A549 treated with RU486 at 1 μM for 4 hours (cell line): ENCODE results near the gene EXOC5. TPM values are rescaled to one million over a fixed set of nuclear protein-coding genes. Genes with fewer than 3 reads are reported as not detected.

Experiments used
- total RNA-seq: library from RNA; stranded (reverse); fragments of 200-300 nt; extraction: Qiagen RNA extraction; gene quantifications from 5 replicates; pipeline ENCODE4 v1.2.3, GENCODE V29; 2022; ENCODE audit warnings: low read depth

Gene EXOC5, protein sequence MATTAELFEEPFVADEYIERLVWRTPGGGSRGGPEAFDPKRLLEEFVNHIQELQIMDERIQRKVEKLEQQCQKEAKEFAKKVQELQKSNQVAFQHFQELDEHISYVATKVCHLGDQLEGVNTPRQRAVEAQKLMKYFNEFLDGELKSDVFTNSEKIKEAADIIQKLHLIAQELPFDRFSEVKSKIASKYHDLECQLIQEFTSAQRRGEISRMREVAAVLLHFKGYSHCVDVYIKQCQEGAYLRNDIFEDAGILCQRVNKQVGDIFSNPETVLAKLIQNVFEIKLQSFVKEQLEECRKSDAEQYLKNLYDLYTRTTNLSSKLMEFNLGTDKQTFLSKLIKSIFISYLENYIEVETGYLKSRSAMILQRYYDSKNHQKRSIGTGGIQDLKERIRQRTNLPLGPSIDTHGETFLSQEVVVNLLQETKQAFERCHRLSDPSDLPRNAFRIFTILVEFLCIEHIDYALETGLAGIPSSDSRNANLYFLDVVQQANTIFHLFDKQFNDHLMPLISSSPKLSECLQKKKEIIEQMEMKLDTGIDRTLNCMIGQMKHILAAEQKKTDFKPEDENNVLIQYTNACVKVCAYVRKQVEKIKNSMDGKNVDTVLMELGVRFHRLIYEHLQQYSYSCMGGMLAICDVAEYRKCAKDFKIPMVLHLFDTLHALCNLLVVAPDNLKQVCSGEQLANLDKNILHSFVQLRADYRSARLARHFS
- total RNA-seq, result 19.1 to 43.7 TPM (median 39.7 TPM) in 5 replicates

DNA sequence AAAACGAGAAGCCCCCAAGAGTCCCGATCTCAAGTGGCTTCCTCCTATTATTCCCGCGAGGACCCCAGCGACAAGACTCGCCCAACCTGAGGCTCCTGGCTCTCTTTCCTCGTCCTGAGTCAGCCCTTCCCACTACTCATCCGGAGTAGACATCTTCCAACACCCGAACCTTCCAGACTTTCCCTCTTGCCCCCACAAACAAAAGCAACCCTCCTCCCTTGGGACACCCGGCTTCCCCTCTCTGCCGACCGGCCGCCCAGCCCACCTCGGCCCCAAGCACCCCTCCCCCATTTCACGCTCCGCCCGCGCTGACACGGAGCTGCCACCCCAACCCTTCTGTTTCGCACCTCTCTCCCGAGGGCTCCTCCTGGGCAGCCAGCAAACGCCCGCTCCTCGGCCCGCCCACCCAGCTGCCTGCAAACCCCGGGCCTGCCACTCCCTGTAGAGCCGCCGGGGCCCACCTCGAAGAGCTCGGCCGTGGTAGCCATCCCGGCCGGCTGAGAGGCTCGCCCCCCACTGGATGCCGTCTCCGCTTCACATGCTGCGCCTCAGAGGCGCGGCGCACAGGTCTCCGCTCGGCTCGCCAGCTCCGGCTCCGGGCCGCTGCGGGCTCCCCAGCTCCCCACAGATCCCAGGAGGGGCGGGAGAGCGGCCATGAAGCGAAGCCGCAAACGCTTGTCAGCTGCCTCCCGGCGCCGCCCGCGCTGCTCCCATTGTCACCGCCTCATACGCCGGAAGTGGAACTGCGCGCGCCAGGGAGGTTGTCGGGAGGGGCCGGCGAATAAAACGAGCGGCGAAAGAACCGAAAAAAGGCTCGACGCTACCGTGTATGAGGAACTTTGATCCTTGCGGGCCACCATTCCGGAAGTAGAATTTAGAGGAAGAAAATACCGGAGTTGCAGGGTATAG lies at the start of gene EXOC5, which contains the start of gene AP5M1:
Gene EXOC5 (minus strand): TSS at position 745 of the 909 bp plus-strand sequence. CDS start 257 bp downstream, at position 488.
Gene AP5M1 (plus strand): TSS at position 811 of the 909 bp plus-strand sequence. CDS start 344 bp downstream, outside the sequence.

Other genes with a start within 250 kb of the EXOC5 start
- gene AP5M1, start 66 bp upstream of the EXOC5 start, total RNA-seq, result 9.7 to 21.8 TPM (median 19.0 TPM) in 5 replicates
- gene NAA30, start 121.7 kb upstream of the EXOC5 start, total RNA-seq, result 5.0 to 15.5 TPM (median 13.0 TPM) in 5 replicates
- gene CCDC198, start 225.0 kb upstream of the EXOC5 start, total RNA-seq, result 2.5 to 4.0 TPM (median 3.1 TPM) in 5 replicates